ENCODE data around the gene TP53TG5.

Gene TP53TG5

DNA sequence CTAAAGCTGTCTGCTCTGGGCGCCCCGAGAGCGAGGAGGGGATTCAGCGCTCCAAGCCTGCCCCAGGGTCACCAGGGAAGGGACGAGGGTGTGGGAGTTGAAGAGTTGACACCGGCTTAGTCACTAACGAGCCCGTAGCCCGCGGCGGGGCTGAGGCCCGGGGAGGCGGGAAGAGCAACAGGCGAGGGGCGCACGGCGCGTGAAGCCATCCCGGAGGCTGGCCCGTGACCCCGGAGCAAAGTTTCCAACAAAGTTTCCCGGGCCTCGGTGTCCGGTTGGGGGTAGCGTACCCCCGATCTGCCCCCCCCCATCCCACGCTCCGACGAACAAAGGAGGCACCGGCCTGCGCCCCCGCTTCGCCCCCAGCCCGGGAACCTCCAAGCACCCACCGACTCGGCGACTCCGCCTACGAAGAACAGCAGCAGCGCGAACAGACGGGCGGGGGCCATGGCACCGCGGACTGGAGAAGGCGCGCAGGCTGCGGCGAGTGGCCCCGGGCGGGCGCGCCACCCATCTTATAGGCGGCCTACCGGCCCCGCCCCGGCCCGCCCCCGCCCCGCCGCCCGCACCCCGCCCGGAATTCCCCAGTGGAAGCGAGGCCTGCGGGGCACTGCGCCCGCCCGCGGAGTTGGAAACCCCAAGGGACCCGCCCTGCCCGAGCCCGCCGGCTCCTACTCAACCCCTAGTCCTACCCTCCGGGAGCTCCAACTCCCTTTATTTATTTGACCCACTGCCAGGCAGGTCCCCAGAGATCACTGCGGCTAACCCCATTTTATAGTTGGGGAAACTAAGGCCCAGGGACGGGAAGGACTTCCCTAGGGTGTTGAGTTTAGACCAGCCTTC is 30.0 kb downstream of the TP53TG5 start, which contains the start of gene SDC4:
Gene SDC4 (minus strand): TSS at position 489 of the 843 bp plus-strand sequence. CDS start 40 bp downstream, at position 449.
- FAIRE-seq: no peak
- DNase-seq (ENCODE audit: insufficient read length, low spot score): no peak

DNA sequence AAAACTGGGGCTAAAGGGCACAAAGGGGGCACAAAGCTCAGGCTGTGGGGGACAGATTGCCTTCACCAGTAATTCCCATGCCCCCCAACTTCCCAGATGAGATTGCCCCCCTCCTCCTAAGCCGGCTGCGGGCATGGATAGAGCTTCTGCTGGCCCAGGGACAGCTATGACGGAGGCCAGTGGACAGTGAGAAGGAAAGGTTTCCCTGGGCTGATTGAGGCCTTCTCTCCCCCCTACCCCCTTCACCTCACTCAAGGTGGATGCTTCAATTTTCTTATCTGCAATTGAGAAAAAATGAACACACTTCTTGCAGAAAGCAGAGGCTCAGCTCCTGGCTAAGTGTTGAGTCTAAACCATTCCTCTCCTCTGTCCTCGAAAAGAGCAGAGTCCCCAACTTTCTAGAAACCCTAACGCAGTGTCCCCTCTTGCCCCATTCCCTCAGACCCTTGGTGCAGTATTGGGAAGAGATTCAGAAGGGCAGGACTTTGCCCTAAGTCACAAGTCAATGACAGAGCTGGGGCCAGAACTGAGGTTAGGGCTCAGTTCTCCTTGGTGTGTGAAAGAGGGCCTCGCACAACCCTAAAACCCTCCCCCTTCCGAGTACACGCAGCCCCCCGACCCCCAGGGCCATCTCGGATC is 30.7 kb downstream of the TP53TG5 start:
- FAIRE-seq (no peak), DNase-seq (ENCODE audit: insufficient read length, low spot score) (no peak)

DNA sequence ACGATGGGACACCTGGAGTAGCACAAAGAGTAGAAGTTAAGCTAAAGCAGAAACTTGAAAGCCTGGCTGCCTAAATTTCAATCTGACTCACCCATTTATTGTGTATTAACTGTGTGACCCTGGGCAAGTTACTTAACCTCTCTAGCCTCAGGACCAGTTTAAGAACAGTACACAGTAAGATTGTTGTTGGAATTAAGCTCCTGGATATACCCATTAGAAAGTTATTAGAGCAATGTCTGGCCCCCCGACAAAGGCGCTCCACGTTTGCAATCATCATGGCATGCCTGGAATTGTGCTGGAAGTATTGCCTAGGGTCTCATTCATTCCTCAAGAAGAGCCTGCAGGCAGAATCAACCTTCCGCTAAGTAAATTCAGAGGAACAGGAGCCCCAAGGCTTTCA is 31.3 kb downstream of the TP53TG5 start:
- no peak for DNase-seq (ENCODE audit: insufficient read length, low spot score)

DNA sequence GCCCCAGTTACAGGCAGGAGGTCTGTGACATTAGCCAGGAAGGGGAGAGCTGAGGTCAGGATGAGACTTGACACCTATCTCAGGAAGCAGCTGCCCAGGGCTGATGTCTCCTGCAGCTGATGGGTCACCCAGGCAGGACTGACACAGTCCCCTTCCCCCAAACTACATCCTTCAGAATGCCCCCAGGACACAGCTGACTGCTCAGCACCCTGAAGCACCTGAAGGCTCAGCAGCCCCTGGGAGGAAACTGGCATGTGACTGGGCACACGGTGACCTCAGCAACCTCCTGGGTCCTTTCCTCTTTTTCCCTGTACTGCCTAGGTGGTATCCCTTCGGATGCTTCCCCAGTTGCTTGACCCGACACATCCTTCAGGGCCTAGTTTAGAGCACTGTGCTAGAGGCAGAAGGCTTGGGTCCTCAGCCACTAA is 31.8 kb downstream of the TP53TG5 start:
- DNase-seq (ENCODE audit: insufficient read length, low spot score): no peak
- FAIRE-seq: no peak

More for the DNA sequence above, 31.3 kb downstream of the TP53TG5 start:
- no peak for FAIRE-seq

DNA sequence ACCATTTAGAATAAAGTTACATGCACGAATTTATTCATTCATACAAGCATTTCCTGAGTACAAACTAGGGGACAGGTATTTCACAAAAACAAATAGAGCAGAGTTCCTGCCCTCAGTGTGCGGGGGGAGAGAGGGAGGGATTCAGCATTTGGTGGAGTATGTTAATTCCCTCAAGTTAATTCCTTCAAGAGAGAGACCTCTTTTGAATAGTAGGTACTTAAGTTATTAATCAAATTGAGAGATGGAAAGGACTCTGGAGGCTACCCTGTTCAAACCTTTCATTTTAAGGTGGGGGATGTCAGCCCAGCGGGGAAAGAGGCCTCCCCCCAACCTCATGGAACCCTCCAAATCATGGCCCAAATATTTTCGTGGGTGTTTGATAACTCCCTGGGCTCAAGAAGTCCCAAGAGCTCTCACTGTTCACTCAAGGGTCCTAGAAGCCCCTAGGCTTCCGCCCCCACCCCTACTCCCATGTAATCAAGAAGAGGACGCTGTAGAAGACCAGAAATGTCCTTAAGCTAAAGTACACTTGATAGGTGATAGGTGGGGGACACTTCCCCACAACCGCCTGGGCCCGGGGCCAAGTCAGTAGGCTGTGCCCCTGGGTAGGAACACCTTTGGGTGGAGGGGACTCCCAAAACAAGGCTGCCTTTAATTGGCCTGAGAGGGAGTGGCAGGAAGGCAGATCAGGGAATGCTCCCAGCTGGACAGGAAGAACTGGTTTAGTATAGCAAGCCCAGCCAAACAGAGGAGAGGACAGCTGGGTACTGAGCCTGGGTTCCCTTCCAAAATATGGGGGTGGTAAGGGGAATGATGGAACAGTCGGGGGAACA is 32.8 kb downstream of the TP53TG5 start:
- DNase-seq (ENCODE audit: insufficient read length, low spot score): no peak
- FAIRE-seq: no peak

DNA sequence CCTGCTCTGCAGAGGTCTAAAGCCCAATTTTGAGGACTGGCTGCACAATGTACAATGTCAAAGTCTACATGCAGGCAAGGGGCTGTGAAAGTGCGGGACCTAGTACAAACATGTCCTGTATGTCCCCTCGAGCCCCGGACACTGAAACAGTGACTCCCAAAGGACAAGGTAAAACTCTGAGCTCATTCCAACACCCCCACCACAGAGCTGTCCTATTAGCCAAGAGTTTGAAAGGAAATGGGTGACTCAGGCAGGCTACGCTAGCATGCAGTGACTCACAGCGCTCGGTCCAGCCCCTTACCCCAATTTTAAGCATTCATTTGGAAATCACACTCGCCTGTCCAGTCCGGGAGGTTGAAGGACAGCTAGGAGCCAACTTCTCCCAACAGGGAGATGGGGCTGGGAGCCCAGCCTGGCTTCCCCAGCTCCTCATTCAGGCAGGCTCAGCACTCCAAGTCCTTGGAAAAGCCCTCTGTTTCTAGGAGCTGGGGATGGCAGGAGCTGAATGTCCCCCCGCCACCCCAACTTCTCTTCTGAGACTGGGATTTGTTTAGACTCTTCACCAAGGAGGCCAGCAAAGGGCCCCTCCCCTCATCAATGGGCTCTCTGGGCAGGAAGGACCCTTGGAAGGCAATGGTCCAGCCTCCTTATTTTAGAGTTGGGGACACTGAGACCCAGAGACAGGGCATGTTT is 33.8 kb downstream of the TP53TG5 start:
- no peak for FAIRE-seq
- no peak for DNase-seq (ENCODE audit: insufficient read length, low spot score)

DNA sequence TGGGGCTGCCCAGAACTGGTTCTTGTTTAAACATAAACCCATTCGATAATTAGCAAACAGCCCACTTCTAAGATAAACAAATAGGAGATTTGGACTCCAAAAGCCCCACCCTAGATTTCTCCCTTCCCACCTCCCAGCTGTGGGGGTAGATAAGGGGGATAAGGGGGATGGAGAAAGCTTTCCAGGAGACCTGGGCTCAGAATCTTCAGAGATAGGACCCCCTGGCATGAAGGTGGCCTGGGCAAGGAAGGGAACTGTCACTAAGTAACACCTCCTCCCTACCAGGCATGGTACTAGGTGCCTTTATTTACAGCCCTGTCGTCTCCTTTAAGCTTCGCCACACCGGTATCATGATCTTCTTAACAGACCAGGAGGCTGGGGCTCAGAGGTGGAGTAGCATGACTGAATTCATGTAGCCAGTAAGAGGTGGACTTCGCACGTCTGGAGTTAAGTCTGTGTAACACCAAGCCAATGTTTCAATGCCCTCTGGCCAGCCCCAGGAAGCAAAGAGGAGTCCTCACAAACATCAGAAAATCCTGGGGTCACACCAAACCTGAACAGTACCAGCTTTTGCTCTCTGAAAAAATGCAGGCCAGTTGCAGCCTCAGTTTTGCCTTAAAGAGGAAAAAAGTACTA is 34.5 kb downstream of the TP53TG5 start:
- DNase-seq (ENCODE audit: insufficient read length, low spot score) (no peak), FAIRE-seq (no peak)

DNA sequence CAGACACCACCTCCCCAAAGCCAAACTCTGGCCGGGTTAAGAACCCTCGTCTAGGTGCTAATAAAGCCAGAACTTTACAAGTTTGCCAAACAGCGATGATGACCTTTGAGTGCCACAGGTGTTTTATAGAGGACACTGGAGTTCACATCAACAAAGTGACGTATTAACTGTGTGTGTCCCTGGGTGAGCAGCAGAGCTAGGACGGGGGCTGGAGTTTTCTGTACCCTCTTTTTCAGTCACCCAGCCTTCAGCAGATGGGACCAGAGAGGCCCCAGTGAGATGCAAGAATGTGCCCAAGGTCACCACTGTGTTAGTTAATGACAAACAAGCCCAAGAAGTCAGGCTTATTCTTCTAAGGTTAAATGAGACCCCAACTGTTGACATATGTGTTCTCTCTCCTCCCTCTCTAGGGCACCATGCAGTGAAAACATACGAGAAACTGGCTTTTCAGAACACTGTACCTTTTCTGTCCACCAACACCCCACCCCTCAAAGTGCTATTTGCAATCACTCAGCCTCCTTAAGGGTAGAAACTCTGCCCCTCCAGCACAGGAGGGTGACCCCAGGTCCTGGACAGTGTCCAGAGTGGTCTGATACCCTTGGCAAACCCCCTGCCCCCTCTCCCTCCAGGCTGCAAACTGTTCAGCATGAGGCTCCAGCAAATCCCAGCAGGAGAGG is 35.1 kb downstream of the TP53TG5 start:
- FAIRE-seq (no peak), DNase-seq (ENCODE audit: insufficient read length, low spot score) (no peak)

DNA sequence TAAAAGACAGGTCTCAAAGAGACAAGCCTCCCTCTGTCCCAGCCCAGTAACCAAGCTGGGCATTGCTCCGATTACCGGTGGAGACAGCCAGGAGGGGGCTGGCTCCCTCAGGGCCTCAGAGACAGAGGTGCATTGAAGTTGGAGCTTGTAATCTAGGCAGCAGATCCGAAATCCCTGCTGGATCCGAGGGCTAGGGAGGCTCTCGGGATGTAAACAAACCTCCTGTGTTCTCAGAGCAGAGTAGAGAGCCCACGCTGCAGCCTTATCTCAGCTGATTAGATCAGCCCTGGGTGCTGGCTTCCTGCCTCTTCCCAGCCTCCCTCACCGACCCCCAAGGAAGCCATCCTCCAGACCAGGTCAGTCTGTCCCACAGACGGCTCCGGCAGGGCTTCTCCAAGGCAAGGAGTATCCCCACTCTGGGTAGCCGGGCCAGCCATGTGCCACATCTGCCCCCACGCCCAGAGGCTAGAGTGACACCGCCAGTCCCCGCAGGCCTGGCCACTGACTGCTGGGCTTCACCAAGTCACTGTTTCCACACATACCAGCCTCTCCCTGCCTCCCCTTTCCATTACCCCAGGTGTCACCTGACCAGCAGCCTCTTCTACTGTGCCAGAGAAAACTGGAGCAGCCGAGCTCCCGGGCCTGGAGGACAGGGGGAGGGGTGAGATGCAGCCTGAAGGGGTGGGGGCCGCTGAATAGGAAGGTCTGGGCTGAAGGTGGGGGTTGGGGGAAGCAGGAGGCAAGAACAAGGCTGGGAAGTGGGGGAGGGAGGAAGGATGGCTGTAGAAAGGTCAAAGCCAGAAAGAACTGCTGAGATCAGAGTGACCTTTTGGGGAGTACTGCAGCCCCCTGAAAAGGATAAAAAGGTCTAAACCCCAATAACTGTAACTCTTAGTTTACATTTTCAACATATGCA is 35.9 kb downstream of the TP53TG5 start:
- DNase-seq (ENCODE audit: insufficient read length, low spot score) (no peak), FAIRE-seq (no peak)

DNA sequence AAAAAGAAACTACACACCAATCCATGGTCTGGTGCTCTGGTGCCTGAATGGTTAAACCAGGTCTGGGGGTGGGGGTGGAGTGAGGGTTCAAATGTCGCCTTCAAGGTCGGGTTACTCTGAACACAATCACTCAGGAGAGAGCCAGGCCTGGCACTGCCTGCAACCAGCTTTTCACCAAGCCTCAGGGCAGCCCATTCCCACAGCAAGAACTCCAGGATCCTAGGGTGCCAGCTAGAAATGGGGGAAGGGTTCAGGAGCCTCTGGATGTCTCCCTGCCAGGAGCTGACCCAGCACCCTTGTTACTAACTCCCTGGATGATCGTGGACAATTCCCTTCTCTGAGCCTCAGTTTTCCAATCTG is 36.6 kb downstream of the TP53TG5 start:
- FAIRE-seq: no peak
- DNase-seq (ENCODE audit: insufficient read length, low spot score): no peak

DNA sequence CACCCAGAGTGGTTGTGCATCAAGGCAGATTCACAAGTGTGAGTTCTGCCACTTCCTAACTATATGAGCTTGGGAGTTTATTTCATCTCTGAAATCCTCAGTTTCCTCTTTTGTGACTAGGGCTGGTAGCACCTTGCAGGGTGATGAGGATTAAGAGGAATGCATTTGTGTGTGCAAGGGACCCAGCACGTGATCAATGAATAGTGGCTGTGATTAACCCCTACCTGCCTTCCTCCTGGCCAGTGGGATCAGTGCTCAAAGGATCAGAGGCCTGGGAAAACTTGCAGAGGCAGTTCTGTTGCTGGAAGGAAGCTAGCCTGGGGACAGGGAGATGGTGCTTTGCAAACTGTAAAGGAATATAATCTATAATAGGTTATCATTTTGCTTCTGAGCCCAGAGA is 37.2 kb downstream of the TP53TG5 start:
- FAIRE-seq (no peak), DNase-seq (ENCODE audit: insufficient read length, low spot score) (no peak)

DNA sequence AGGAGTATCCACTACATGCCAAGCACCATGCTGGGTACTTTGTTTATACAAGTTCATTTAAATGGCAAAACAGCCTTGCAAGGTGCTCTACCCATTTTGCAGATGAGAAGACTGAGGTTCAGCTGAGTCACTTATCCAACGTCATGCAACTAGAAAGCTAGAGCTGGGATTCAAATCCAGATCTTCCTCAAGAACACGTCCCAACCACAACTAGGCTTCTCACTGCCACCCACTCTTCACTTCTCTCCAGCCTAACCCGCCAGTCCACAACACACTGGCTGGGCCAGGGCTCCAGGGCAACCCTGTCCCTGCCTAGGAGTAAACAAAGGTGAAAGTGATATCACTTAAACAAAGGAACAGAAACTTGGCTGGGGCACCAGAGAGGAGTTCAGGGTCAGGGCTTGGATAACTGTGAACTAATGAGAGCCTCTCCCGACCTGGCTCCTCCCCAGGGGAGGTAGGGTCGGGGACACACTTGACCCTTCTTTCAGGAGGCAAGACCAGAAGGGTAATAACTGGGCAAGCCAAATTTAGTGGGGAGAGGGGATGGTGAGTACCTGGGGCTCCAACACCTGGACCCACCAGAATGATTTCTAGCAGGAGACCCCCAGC is 37.8 kb downstream of the TP53TG5 start:
- DNase-seq (ENCODE audit: insufficient read length, low spot score): no peak
- FAIRE-seq: no peak

DNA sequence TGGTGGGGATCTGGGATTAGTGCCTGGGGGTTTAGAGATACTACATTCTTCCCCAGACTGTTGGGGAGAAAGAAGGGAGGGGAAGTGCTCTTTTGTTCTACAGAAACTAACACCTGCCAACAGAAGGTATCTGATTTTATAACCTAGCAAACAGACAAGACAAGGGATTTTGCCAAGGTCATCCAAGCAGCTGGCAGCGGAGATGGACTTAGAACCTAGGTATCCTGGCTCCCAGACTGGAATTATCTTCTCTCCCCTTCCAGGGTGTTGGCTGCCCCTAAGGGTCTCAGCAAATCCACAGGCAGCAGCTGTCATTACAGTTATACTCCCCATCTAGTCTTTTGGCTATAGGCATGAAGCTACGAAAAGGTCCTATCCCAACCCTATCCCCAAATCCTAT is 38.3 kb downstream of the TP53TG5 start:
- FAIRE-seq: no peak
- DNase-seq (ENCODE audit: insufficient read length, low spot score): no peak

DNA sequence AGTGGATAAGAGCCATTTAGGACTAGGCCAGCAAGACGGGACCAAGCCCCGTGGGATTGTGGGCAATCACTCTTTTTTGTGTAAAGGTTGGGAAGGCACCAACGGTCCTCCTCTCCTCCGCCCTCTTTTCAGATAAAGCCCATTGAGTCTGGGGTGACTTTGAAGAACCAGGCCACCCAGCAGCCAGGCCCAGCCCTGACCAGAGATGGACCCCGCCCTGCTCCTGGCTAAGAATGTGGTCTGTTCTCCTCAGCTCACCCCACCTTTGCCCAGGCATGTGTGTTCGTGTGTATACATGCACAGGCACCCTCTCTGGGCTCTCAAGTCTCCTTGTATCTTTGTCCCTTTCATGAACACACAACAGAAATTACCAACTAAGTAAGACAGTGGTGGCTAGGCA is 39.0 kb downstream of the TP53TG5 start:
- DNase-seq (ENCODE audit: insufficient read length, low spot score) (no peak), FAIRE-seq (no peak)

DNA sequence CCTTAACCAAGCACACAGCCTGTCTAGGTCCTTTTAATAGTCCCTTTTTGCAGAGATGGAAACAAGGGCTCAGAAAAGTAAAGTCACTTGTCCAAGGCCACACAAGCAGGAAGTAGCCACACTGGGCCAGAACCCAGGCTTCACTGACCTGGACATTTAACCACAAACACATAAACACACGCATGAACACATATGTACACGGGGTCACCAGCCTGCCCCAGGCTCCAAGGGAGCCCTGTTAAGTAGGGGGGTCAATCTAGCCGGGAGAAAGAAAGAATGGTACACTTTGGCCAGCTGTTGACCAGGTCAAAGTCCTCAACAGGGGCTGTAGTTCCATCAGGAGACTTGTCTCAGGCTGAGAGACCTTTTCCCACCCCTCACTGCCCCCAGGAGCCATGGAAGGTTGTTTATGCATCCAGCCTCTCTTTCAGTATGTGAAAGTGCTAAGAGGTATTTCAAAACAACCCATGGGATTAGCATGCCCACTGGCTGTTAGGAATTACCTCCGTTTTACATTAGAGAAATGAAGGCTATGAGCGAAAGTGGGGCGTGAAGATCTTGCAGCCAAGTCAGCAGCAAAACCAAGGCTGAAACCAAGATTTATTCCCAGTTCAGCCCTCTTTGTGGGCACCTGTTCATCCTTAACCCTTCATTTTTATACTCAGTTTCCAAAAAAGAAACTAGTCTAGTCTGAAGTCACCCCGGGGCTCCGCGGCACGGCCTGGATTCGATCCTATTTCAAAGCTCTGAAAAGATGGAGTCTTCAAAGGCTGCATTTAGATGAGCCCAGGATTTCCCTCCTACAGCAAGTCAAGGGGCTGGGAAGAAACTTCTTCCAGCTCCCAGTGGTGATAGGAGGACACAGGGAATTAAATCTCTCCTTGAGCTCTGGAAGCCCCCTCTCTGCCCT is 39.7 kb downstream of the TP53TG5 start:
- DNase-seq (ENCODE audit: insufficient read length, low spot score): no peak
- FAIRE-seq: no peak

DNA sequence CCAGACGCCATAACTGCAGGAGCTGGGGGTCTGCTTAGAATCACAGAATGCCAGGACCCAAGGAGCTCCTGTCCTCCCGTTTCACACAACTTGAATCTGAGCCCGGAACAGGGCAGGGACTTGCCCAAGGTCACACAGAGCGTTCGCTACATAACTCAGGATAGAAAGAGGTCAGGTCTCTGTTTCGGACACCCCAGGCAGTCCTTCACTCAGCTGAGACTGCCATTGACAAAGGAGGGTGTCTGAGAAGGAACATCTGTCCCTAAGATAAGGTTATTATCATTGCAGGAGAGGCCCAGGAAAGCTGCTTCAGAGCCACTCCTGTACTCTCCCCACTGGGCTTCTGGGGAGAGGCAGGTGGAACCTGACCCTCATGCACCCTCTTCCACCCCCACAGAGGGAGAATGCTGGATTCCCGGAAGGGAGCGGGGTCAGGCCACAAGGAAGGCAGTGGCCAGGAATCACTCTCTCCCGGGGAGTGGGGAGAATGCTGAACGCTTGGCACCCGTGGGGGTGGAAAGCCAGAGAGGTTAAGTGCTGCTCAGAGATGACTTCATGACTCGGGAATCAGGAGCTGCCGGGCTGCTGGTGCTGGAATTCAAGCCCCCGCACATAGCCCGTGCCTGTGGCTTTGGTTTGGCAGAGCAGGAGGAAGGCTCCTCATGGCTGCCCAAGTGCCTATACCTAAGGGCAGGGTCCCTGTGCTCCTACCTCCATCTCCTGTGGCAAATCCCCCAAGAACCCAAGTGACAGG is 40.6 kb downstream of the TP53TG5 start:
- no peak for DNase-seq (ENCODE audit: insufficient read length, low spot score)
- FAIRE-seq: no peak
